SH-SY5Y (cell line): ENCODE measurements around the gene DMD.

ENCODE experiments used
- GATA2 ChIP-seq: IDR thresholded peaks from 2 replicates; pipeline ENCODE4 v1.6.1; 2011; ENCODE audit warnings: mild to moderate bottlenecking, low read depth, low read length
- GATA3 ChIP-seq: IDR thresholded peaks from 2 replicates; pipeline ENCODE4 v1.6.1; 2011; ENCODE audit warnings: low read depth, mild to moderate bottlenecking, low read length, moderate library complexity

DNA sequence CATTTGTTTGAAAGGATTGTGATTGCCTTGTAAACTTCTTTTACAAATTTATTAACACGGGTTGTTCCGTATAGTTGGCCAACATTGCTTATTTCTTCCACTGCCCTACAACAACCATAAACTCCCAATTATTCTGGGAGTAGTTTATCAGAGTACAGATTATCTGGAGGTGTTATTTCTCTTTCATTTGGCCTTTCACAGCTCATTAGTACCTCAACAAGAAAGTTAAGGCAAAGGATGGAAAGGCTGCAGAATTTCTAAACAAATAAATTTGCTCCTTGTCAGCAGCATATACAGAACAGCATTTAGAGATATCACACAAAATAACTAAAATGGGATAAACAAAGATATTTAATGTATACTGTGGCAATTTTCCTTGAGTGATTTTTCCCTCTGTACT lies 548.8 kb downstream of the DMD start:
- TF ChIP-seq GATA3 (no peak), GATA2 (no peak)
